ENCODE results near the gene CAPN7.

Gene CAPN7

GRCh38 chr3:15301761-15302160 lies 95.7 kb downstream of the CAPN7 start:
- DNase-seq, result no peak
